ENCODE results near the gene VPS51. TPM values are rescaled to one million over a fixed set of nuclear protein-coding genes. Genes with fewer than 3 reads are reported as not detected.

Gene VPS51
- total RNA-seq, 2 experiments from 2014 or later = 119 to 214 TPM

GRCh38 chr11:65103476-65103875 is 7.5 kb downstream of the VPS51 start:
- H4K20me1 ChIP-seq (ENCODE audit: insufficient read depth, low read length) = no peaks in the 10 kb centered on the region
- H3K4me3 ChIP-seq (ENCODE audit: low read depth, low read length, poor library complexity, severe bottlenecking) = no peak overlapping the region
- no TSS peak for BruUV-seq (replicated peaks)
- peaks cover 27% of the 10 kb centered on the region for H3K36me3 ChIP-seq (ENCODE audit: insufficient read depth, low read length)
- peaks cover 9% of the 10 kb centered on the region for H3K79me2 ChIP-seq (ENCODE audit: insufficient read depth, low read depth, low read length)
- intact Hi-C loops (cut with micrococcal nuclease; ENCODE audit: unreplicated experiment) = no loop called here
- no peaks in the 10 kb centered on the region for H3K9me2 ChIP-seq (ENCODE audit: insufficient read depth, low read length)
- ChIA-PET CTCF (ENCODE audit: unreplicated experiment) (no interaction called here), POLR2A (interaction anchor here (1.2 kb wide), 2 partner anchors 20 to 99 kb away, joined by 3 to 4 read pairs; no protein-coding TSS in a partner anchor)
- H3K9me3 ChIP-seq (ENCODE audit: low read length) = no peaks in the 10 kb centered on the region
- no peak overlapping the region for H3K4me2 ChIP-seq (ENCODE audit: low read length)
- DNase-seq (ENCODE audit: low spot score) = no peak
- no peak overlapping the region for H3K27ac ChIP-seq (ENCODE audit: low read depth, low read length, poor library complexity, severe bottlenecking)
- no peaks in the 10 kb centered on the region for H3K4me1 ChIP-seq (ENCODE audit: insufficient read depth, low read length, poor library complexity, severe bottlenecking)
- H2AFZ ChIP-seq (ENCODE audit: low read length) = no peak overlapping the region
- no peak for TF ChIP-seq EZH2phosphoT487 (IDR thresholded peaks at IDR 0.05; ENCODE audit: borderline replicate concordance, low read depth, low read length)
- no peak for TF ChIP-seq CTCF (conservative IDR thresholded peaks at IDR 0.05; ENCODE audit: low read length)

GRCh38 chr11:65104628-65105027 is 8.6 kb downstream of the VPS51 start:
- ChIA-PET CTCF (ENCODE audit: unreplicated experiment) (no interaction called here), POLR2A (interaction anchor here (0.7 kb wide), 1 partner anchor 223 kb away, joined by 3 read pairs; no protein-coding TSS in a partner anchor)
- no peak overlapping the region for H2AFZ ChIP-seq (ENCODE audit: low read length)
- H3K36me3 ChIP-seq (ENCODE audit: insufficient read depth, low read length) = peaks cover 22% of the 10 kb centered on the region
- H3K27ac ChIP-seq (ENCODE audit: low read depth, low read length, poor library complexity, severe bottlenecking) = no peak overlapping the region
- no peaks in the 10 kb centered on the region for H3K4me1 ChIP-seq (ENCODE audit: insufficient read depth, low read length, poor library complexity, severe bottlenecking)
- no TSS peak for BruUV-seq (replicated peaks)
- no peaks in the 10 kb centered on the region for H3K9me3 ChIP-seq (ENCODE audit: low read length)
- H3K4me3 ChIP-seq (ENCODE audit: low read depth, low read length, poor library complexity, severe bottlenecking) = no peak overlapping the region
- no peak overlapping the region for H3K4me2 ChIP-seq (ENCODE audit: low read length)
- H3K79me2 ChIP-seq (ENCODE audit: insufficient read depth, low read depth, low read length) = peaks cover 6% of the 10 kb centered on the region; the same call in 1 of the 2 replicates
- intact Hi-C loops (cut with micrococcal nuclease; ENCODE audit: unreplicated experiment) = no loop called here
- no peak for TF ChIP-seq EZH2phosphoT487 (IDR thresholded peaks at IDR 0.05; ENCODE audit: borderline replicate concordance, low read depth, low read length)
- no peak for TF ChIP-seq CTCF (conservative IDR thresholded peaks at IDR 0.05; ENCODE audit: low read length)
- H4K20me1 ChIP-seq (ENCODE audit: insufficient read depth, low read length) = no peaks in the 10 kb centered on the region
- no peak for DNase-seq (ENCODE audit: low spot score)
- H3K9me2 ChIP-seq (ENCODE audit: insufficient read depth, low read length) = no peaks in the 10 kb centered on the region

- no peak overlapping the region for H3K4me3 ChIP-seq (ENCODE audit: low read depth, low read length, poor library complexity, severe bottlenecking)
- BruUV-seq (replicated peaks) = no TSS peak
- H3K9me3 ChIP-seq (ENCODE audit: low read length) = no peaks in the 10 kb centered on the region
- no peaks in the 10 kb centered on the region; the same call in 1 of the 2 replicates for H3K79me2 ChIP-seq (ENCODE audit: insufficient read depth, low read depth, low read length)
- H3K9me2 ChIP-seq (ENCODE audit: insufficient read depth, low read length) = no peaks in the 10 kb centered on the region
- intact Hi-C loops (cut with micrococcal nuclease; ENCODE audit: unreplicated experiment) = no loop called here
- no peak overlapping the region for H3K4me2 ChIP-seq (ENCODE audit: low read length)
- H3K4me1 ChIP-seq (ENCODE audit: insufficient read depth, low read length, poor library complexity, severe bottlenecking) = peaks cover 23% of the 10 kb centered on the region
- CTCF ChIA-PET (ENCODE audit: unreplicated experiment) = no interaction called here
- H3K36me3 ChIP-seq (ENCODE audit: insufficient read depth, low read length) = peaks cover 25% of the 10 kb centered on the region
- DNase-seq (ENCODE audit: low spot score) = no peak
- no peak overlapping the region for H2AFZ ChIP-seq (ENCODE audit: low read length)
- H3K27ac ChIP-seq (ENCODE audit: low read depth, low read length, poor library complexity, severe bottlenecking) = no peak overlapping the region
- H4K20me1 ChIP-seq (ENCODE audit: insufficient read depth, low read length) = peaks cover 8% of the 10 kb centered on the region; the same call in 1 of the 2 replicates
- POLR2A ChIA-PET = no interaction called here
- no peak for TF ChIP-seq CTCF (conservative IDR thresholded peaks at IDR 0.05; ENCODE audit: low read length)
- no peak for TF ChIP-seq EZH2phosphoT487 (IDR thresholded peaks at IDR 0.05; ENCODE audit: borderline replicate concordance, low read depth, low read length)
Observed at GRCh38 chr11:65107078-65107477, 11.1 kb downstream of the VPS51 start.

Measured in OCI-LY7 (cell line).